SK-N-SH treated with all-trans-retinoic acid at 6 μM for 48 hours (cell line): ENCODE data around the gene PSME3IP1.

Experiments
- ATAC-seq: fragments of 200-7000 bp; cut with Tn5 transposase; 3 replicates; pipeline ENCODE4 v1.9.1; 2020; ENCODE audit warnings: mild to moderate bottlenecking, moderate library complexity
- ARNTL ChIP-seq: fragments of 450-650 bp; formaldehyde crosslinking; IDR thresholded peaks from 2 replicates; pipeline ENCODE4 v1.5.0; 2020; ENCODE audit warnings: low read depth, mild to moderate bottlenecking, moderate library complexity, borderline replicate concordance
- CREB5 ChIP-seq: fragments of 250-450 bp; sonication (Bioruptor Pico); IDR thresholded peaks from 2 replicates; pipeline ENCODE4 v1.5.1; 2020; ENCODE audit warnings: low read depth, mild to moderate bottlenecking, moderate library complexity
- CSDC2 ChIP-seq: fragments of 250-450 bp; sonication (Bioruptor Pico); IDR thresholded peaks from 2 replicates; pipeline ENCODE4 v1.5.0; 2020; ENCODE audit warnings: mild to moderate bottlenecking, moderate library complexity
- CSRNP3 ChIP-seq: fragments of 250-450 bp; sonication (Bioruptor Pico); IDR thresholded peaks from 2 replicates; pipeline ENCODE4 v1.5.1; 2021; ENCODE audit warnings: mild to moderate bottlenecking, moderate library complexity
- ESRRG ChIP-seq: fragments of 250-450 bp; sonication (Bioruptor Pico); IDR thresholded peaks from 2 replicates; pipeline ENCODE4 v1.6.1; 2021; ENCODE audit warnings: mild to moderate bottlenecking
- GLIS3 ChIP-seq: fragments of 250-450 bp; sonication (Bioruptor Pico); IDR thresholded peaks from 2 replicates; pipeline ENCODE4 v1.5.0; 2020; ENCODE audit warnings: mild to moderate bottlenecking, moderate library complexity
- ISL1 ChIP-seq: fragments of 250-450 bp; sonication (Bioruptor Pico); IDR thresholded peaks from 2 replicates; pipeline ENCODE4 v2.1.2; 2022; ENCODE audit warnings: mild to moderate bottlenecking, moderate library complexity
- OSR1 ChIP-seq: fragments of 250-450 bp; sonication (Bioruptor Pico); IDR thresholded peaks from 2 replicates; pipeline ENCODE4 v1.8.0; 2022; ENCODE audit warnings: moderate library complexity, mild to moderate bottlenecking, inconsistent platforms
- PATZ1 ChIP-seq: fragments of 250-450 bp; sonication (Bioruptor Pico); IDR thresholded peaks from 2 replicates; pipeline ENCODE4 v1.8.0; 2020; ENCODE audit warnings: mild to moderate bottlenecking, moderate library complexity, borderline replicate concordance
- POU6F1 ChIP-seq: fragments of 250-450 bp; sonication (Bioruptor Pico); IDR thresholded peaks from 2 replicates; pipeline ENCODE4 v1.8.0; 2021; ENCODE audit warnings: low read depth, mild to moderate bottlenecking, moderate library complexity, borderline replicate concordance
- RARB ChIP-seq: fragments of 250-450 bp; sonication (Bioruptor Pico); IDR thresholded peaks from 2 replicates; pipeline ENCODE4 v1.8.0; 2021; ENCODE audit warnings: mild to moderate bottlenecking, moderate library complexity
- SNAI2 ChIP-seq: fragments of 250-450 bp; sonication (Bioruptor Pico); IDR thresholded peaks from 2 replicates; pipeline ENCODE4 v1.5.0; 2020; ENCODE audit warnings: mild to moderate bottlenecking, moderate library complexity
- TCF4 ChIP-seq: fragments of 250-450 bp; sonication (Bioruptor Pico); IDR thresholded peaks from 2 replicates; pipeline ENCODE4 v1.8.0; 2021; ENCODE audit warnings: mild to moderate bottlenecking, moderate library complexity, borderline replicate concordance
- TOX ChIP-seq: fragments of 250-450 bp; sonication (Bioruptor Pico); IDR thresholded peaks from 2 replicates; pipeline ENCODE4 v1.8.0; 2021; ENCODE audit warnings: mild to moderate bottlenecking, moderate library complexity, borderline replicate concordance
- TSHZ2 ChIP-seq: fragments of 250-450 bp; sonication (Bioruptor Pico); IDR thresholded peaks from 2 replicates; pipeline ENCODE4 v1.5.0; 2020; ENCODE audit warnings: mild to moderate bottlenecking, moderate library complexity
- ZFP3 ChIP-seq: fragments of 250-450 bp; sonication (Bioruptor Pico); IDR thresholded peaks from 2 replicates; pipeline ENCODE4 v1.5.0; 2020; ENCODE audit warnings: mild to moderate bottlenecking, moderate library complexity
- ZFP30 ChIP-seq: fragments of 450-650 bp; formaldehyde crosslinking; IDR thresholded peaks from 2 replicates; pipeline ENCODE4 v1.5.0; 2022; ENCODE audit warnings: mild to moderate bottlenecking, moderate library complexity
- ZNF565 ChIP-seq: fragments of 450-650 bp; formaldehyde crosslinking; conservative IDR thresholded peaks from 2 replicates; pipeline ENCODE4 v1.5.0; 2020; ENCODE audit warnings: low read depth, mild to moderate bottlenecking, moderate library complexity
- ZNF70 ChIP-seq: fragments of 450-650 bp; formaldehyde crosslinking; IDR thresholded peaks from 2 replicates; pipeline ENCODE4 v1.5.0; 2020; ENCODE audit warnings: mild to moderate bottlenecking, moderate library complexity
- ZNF8 ChIP-seq: fragments of 450-650 bp; formaldehyde crosslinking; IDR thresholded peaks from 2 replicates; pipeline ENCODE4 v1.5.0; 2020; ENCODE audit warnings: mild to moderate bottlenecking, moderate library complexity

PSME3IP1 gene

GRCh38 chr16:57166951-57167350, 18.9 kb downstream of the PSME3IP1 start:
- TF ChIP-seq SNAI2 (CRISPR knock-in tag) (no peak), TOX (CRISPR knock-in tag) (no peak), CSDC2 (CRISPR knock-in tag) (no peak), RARB (CRISPR knock-in tag) (no peak), OSR1 (CRISPR knock-in tag) (no peak), ARNTL (no peak), ZFP3 (CRISPR knock-in tag) (no peak)

DNA sequence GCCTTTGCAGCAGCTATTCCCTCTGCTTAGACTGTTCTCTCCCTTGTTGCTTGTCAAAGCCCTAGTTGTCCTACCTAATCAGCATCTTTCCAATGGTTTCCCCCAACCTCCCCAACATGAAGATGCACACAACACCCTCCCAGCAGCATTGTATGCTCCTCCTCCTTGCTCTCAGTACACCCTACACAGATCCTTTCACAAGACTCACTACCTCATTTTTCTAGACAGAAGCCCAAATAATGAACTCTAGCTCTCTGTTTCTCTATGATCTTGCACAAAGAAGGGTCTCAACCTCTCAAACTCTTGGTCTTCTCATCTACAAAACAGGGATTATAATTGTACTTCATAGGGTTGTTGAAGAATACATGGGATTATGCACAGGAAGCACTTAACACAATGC, 19.4 kb downstream of the PSME3IP1 start:
- ATAC-seq, result no peak

More at GRCh38 chr16:57166951-57167350, 18.9 kb downstream of the PSME3IP1 start:
- ATAC-seq, result no peak

GRCh38 chr16:57165938-57166337, 19.9 kb downstream of the PSME3IP1 start:
- no peak for ATAC-seq
- TF ChIP-seq ARNTL (no peak), PATZ1 (CRISPR knock-in tag) (no peak), ZFP30 (CRISPR knock-in tag) (no peak), OSR1 (CRISPR knock-in tag) (no peak), GLIS3 (CRISPR knock-in tag) (no peak), CSRNP3 (CRISPR knock-in tag) (no peak), ZNF565 (CRISPR knock-in tag) (no peak), ZNF8 (CRISPR knock-in tag) (no peak), ZNF70 (no peak), POU6F1 (CRISPR knock-in tag) (no peak), CSDC2 (CRISPR knock-in tag) (no peak), CREB5 (CRISPR knock-in tag) (no peak), RARB (CRISPR knock-in tag) (no peak), TCF4 (CRISPR knock-in tag) (no peak)

More for the DNA sequence above, 19.4 kb downstream of the PSME3IP1 start:
- TF ChIP-seq ZFP30 (CRISPR knock-in tag) (no peak), TOX (CRISPR knock-in tag) (no peak), ZFP3 (CRISPR knock-in tag) (no peak)
- TF ChIP-seq, all 23 proteins: peak for 0

- no peak for ATAC-seq
- TF ChIP-seq ZNF70 (no peak), TOX (CRISPR knock-in tag) (no peak), ISL1 (no peak), ARNTL (no peak), RARB (CRISPR knock-in tag) (no peak), ZFP30 (CRISPR knock-in tag) (no peak)
- TF ChIP-seq, all 23 proteins: peak for 0
Observed at GRCh38 chr16:57165483-57165882, 20.4 kb downstream of the PSME3IP1 start.

DNA sequence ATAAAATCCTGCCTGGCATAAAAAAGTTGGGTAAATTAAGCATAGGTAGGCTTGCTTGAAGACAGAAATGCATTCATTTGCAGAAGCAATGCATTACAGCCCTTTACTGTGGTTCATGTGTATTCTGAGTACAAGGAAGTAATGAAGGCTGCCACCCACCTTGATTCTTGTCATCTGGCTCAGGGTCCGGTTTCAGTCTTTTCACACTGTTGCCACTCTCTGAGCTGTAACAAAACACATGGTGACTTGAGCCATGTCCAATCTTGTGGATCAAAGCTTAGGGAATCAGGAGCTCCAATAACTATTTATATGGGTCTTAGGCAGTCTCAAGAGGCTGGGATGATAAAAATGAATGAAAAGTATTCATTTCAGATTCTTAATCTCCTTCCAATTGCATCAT, 22.0 kb downstream of the PSME3IP1 start:
- ATAC-seq, result no peak
- no peak for TF ChIP-seq OSR1 (CRISPR knock-in tag)
- TF ChIP-seq ZFP30 (CRISPR knock-in tag), result no peak
- no peak for TF ChIP-seq SNAI2 (CRISPR knock-in tag)
- no peak for TF ChIP-seq ARNTL
- no peak for TF ChIP-seq TSHZ2
- no peak for TF ChIP-seq ESRRG (CRISPR knock-in tag)
- TF ChIP-seq ZFP3 (CRISPR knock-in tag), result no peak
- no peak for TF ChIP-seq ZNF565 (CRISPR knock-in tag)
- no peak for TF ChIP-seq PATZ1 (CRISPR knock-in tag)
- no peak for TF ChIP-seq TCF4 (CRISPR knock-in tag)
- no peak for TF ChIP-seq CSDC2 (CRISPR knock-in tag)
- TF ChIP-seq RARB (CRISPR knock-in tag), result no peak
- no peak for TF ChIP-seq ISL1
- TF ChIP-seq CREB5 (CRISPR knock-in tag), result no peak
- no peak for TF ChIP-seq ZNF8 (CRISPR knock-in tag)
